Measurements from ENCODE around the gene CDCP2.
A peak's percentile ranks its signal among the peaks of the same experiment; 100 is the strongest.
"Not testable (repeated sequence)": the region's sequence is repeated elsewhere in the genome, so short reads cannot be mapped to it uniquely, and the experiment has no call there.

CDCP2 gene

DNA sequence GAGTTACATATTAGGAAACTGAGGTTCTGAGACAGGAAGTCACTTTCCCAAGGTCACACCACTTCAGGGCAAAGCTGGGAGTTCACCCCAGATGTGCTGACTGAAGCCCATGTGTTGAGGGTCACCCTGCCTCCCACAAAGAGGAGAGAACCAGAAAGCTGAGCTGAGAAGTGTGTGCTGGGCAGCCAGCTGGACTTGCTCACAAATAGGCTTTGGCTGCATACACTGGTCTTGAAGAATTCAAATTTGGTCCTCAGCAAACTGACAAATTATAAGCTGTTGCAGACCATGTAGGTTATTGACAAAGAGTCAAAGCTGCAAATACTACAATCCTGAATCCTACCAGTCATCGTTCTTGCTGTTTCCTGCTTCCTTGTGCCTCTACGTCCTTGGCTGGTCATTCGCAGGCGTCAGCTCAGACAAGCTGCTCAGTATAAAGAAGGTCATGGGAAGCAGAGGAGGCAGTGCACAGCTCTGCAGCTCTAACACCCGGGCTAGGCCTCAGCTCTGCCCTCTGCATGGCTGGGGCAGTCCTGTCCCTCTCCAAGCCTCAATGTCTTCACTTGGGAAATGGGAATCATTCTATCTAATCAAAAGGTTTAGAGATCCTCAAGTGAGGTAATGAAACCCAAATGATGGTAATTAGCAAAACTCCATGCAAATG lies 40.0 kb downstream of the CDCP2 start:
- no peak for DNase-seq

DNA sequence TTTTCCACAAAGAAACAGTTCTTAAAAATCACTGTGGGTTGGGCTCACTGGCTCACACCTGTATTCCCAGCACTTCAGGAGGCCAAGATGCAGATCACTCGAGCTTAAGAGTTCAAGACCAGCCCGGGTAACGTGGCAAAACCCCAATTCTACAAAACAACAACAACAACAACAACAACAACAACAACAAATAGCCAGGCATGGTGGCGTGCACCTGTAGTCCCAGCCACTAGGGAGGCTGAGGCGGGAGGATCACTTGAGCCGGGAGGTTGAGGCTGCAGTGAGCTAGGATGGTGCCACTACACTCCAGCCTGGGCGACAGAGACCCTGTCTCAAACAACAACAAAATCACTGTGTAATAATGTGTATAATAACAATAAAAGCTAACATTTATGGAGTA lies 40.8 kb downstream of the CDCP2 start:
- DNase-seq, result no peak

DNA sequence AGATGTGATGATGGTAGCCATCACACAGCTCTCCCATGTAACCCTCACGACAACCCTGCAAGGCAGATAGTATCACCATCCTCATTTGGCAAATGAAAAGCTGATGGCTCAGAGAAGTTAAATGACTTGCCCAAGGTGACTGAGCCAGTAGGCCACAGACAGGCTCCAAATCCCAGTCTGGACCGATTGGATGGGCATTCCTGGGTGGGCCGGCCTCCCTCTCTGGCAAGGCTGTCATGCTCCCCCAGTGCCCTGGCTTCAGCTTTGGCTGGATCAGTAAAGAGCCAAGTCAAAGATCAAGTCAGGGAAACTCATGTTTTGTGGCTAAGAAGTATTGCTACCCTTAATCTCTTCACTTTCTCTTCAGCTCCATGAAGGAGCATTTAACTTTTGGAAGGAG lies 41.2 kb downstream of the CDCP2 start:
- DNase-seq, result no peak

DNA sequence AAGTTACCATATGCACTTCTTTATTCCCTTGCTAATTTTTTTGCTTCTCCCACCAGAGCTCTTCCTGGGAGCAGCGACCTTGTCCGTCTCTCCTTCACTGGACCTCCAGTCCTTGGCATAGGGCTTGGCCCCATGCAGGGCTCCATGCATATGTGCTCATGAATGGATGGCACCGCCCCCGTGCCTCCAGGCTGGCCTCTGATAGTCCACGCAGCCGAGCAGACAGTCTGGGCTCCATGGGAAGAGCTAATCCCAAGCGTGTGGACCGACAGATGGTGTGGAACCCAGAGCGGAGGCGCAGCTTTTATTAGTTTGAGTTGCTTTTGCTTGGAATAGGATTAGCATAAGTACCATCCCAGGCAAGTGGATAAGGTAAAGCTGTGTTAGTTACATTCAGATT lies 41.8 kb downstream of the CDCP2 start:
- DNase-seq, result no peak

DNA sequence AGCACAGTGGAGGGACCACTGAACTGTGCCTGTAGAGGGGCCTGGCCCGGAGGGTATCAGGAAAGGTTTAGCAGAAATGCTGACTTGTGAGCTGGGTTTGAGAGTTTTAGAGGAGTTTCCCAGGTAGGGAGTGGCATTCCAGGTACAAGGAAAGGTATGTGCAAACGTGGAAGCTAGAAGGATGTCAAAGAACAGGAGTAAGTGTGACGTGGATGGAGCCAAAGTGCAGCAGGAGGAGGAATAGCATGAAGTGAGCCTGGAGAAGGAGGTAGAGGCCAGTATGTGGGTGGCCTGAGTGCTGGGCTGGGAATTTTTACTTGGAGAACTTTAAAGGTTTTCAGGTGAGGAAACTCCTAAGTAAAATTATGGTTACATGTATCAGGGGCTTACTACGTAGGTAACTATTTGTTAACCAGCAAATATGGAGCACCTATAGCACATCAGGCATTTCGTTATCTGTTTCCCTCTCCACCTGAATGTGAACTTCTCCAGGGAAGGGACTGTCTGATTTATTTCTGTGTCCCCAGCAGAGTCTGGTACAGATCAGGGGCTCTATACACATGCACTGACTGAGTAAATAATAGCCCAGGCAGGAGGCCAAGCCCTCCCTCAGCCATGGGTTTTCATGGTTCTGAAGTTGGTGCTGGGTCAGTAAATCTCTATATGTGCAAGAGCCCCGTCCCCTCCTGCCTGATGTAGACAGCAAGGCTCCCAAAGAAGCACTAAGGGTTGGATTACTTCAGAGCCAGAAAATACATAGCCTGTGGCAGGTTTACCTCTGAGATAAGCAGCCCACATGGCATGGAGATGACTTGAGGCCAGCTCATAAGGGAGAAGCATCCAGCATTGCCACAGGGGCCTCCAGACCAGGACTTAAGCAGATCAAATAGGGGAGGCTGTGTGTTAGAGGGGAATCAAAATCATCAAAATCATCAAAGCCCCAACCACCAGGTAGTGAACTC lies 43.4 kb downstream of the CDCP2 start:
- DNase-seq, result no peak

DNA sequence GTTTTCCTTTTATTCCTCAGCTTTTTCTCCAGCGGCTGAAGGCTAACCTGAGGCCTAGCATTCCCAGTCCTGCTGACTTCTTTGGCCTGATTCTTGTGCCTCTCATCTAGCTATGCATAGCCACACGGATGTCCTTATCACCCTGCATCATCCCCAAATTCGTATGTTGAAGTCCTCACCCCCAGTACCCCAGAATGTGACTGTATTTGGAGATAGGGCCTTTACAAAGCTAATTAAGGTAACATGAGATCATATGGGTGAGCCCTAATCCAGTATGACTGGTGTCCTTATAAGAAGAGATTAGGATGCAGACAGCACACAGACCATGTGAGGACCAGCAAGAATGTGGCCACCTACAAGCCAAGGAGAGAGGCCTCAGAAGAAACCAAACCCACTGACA lies 44.6 kb downstream of the CDCP2 start:
- DNase-seq, result no peak

DNA sequence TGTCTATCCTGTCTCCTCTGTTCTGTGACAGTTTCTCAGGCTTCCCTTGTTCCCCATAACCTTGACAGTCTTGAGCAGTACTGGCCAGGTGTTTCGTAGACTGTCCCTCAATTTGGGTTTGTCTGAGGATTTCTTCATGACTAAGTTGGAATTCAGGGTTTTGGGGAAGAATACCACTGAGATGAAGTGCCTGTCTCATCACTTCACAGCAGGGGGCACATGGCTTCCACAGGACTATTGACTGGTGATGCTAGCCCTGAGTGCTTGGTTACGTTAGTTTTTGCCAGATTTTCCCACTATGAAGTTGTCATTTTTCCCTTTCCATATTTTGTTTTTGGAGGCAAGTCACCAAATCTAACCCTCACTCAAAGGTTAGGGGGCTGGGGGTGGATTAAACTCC lies 45.7 kb downstream of the CDCP2 start:
- no peak for DNase-seq

DNA sequence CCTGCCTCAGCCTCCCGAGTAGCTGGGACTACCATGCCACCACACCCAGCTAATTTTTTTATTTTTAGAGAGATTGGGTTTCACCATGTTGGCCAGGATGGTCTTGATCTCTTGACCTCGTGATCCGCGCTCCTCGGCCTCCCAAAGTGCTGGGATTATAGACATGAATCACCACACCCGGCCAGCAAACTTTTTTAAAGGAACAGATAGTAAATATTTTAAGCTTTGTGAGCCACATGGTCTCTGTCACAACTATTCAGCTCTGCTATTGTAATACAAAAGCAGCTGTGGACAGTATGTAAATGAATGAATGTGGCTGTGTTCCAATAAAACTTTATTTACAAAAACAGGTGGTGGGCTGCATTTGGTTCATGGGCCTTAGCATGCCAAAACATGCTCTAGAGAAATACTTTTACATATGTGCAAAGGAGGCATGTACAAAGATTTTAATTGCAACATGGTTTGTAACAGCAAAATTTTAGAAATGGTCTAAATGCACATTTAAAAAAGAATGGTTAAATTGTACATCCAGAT lies 47.0 kb downstream of the CDCP2 start:
- no peak for DNase-seq

DNA sequence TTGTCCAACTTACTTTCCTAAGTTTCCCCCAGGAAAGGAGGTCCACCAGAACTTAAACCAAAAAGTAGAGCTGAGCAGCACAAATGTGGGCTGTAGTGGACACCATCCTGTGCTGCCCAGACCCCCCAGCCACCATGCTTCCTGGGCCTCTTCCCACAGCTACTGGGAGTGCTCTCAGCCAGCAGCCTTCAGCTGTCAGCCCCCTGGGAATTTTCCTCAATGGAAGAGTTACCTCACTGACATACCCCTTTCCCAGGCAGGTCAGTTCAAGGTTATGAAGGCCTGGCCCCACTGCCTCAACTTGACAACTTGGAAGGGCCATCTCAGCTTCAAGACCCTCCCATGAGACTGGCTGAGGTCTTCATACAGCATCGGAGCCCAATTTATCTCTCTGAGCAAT lies 47.7 kb downstream of the CDCP2 start:
- no peak for DNase-seq

DNA sequence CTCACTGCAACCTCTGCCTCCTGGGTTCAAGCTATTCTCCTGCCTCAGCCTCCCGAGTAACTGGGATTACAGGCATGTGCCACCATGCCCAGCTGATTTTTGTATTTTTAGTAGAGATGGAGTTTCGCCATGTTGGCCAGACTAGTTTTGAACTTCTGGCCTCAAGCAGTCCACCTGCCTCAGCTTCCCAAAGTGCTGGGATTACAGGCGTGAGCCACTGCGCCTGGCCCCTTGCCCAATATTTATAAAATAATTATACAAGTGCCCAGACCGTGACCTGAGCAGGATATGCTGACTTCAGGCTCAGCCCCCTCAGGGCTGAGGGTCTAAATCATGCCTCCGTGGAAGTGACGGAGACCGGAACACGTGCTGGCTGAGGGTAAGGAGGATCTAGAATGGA lies 48.2 kb downstream of the CDCP2 start:
- DNase-seq, result not testable (repeated sequence)

DNA sequence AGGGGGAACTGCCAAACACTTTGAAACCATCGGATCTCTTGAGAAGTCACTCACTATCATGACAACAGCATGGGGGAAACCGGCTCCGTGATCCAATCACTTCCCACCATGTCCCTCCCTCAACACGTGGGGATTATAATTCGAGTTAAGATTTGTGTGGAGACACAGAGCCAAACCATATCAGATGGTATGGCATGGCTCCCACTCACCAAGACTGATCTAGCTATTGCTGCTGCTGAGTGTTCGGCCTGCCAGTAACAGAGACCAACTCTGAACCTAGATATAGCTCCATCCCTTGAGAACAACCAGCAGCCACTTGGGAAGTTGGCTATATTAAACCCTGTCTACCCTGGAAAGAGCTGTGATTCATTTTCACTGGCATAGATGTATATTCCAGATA lies 49.4 kb downstream of the CDCP2 start:
- DNase-seq, result no peak

DNA sequence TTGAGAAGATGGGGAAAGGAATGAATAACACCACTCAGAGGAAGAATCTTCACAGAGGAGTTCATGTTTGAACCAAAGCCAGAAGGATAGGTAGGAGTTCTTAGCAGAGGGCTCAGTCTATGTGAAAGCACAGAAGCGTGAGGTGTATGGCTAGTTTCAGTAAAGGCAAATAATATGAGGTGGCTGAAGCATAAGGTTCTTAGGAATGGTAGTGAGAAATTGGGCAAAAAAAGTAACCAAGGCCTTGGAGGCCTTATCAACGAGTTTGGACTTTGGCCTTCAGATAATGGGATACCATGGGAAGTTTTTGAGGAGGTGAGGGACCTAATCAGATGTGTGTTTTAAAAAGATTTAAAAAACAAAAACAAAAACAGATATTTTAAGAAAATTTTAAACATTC lies 52.3 kb downstream of the CDCP2 start:
- no peak for DNase-seq

DNA sequence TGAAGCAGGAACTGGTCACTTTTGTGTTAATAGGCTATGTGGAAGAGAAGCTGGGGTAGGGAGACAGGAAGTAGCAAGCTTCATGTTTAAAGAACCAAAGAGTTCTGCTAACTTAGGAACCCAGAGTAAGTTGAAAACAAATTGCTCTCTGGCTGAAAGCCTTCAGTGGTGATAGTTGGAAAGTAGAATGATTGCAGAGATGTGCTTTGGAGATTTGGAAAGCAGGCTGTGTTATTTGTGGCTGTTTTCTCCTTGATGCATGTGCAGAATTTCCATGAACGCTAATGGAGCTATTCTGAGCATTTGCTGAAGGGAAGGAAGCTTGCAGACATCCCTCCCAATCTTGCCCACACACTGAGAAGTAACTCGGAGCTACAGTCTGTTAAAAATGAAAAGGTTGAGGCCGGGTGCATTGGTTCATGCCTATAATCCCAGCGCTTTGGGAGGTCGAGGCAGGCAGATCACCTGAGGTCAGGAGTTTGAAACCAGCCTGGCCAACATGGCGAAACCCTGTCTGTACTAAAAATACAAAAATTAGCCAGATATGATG lies 53.7 kb downstream of the CDCP2 start:
- peak in 1 of 2 donors; percentile 11 for DNase-seq

DNA sequence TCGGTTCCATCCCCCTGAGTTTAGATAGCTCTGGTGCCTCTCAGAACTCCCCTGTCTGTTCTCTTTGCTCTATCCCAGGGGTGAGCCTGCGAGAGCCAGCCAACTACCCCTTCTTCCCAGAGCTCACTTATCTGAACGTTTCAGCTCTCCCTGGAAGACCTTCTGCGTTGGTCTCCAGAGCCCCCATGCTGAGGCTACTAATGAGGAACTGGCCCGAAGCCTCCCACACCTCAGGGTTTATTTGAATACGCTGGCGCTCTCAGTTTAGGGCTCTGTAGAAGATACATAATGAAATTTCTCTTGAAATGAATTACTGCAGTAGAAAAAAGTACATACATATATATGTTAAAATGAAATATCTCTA lies 55.9 kb downstream of the CDCP2 start:
- DNase-seq, result peak in 1 of 2 donors; percentile 53

DNA sequence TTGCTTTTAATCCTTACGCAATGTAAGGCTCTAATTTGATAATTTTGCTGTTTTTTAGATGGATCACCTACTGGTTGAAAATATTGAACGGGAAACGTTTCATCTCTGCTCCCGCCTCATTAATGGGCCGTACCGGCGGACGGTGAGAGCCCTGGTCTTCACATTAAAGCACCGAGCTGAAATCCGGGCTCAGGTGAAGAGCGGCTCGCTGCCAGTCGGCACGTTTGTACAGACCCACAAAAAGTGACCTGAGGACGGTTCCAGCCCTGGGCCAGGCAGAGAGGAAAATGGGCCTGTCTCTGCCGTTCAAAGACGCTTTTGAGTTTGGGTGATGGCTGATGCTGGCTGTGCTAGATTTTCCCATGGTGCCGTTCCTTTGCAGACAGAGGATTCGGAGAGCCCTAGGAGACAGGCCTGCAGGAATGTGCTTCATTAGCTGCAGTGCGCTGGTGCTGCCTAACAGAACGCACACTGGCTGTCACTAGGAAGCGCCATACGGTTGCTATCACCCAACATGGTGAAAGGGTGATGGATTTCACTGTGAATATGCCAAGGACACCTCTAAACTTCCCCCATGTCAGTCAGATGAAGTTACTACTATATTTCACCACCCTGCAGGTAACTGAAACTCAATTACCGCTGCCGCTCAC lies 56.4 kb downstream of the CDCP2 start:
- DNase-seq, result peak in 1 of 2 donors; percentile 12

DNA sequence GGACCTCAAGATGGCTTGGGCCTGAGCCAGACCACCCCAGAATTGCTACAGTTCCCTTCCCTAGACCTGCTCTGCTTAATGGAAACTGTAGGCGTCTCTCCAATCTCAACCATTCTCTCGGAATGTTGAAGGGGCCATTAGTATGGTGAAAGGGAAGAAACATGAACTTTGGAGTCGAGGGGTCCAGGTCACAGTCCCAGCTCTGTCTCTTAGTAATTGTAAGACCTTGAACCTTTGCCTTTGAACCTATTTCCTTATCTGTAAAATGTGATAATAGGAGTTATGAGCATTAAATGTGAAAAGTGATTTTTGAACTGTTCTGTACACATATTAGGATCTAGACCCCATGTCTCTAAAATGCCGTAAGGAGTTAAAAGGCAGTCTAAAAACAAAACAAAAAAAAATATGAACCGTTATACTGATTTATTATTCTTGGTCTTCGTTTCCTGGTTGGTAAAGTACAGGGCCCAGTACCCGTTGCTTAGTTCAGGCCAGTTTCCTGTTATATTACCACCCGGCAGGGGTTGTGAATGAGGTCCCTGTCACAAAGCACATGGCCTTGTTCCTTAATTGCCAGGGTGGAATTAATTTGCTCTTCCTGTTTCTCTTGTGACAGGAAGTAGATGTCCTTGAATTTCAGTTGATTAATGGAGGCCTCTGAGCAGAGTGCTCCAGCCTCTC lies 57.1 kb downstream of the CDCP2 start:
- DNase-seq, result peak; percentile 77 to 85

DNA sequence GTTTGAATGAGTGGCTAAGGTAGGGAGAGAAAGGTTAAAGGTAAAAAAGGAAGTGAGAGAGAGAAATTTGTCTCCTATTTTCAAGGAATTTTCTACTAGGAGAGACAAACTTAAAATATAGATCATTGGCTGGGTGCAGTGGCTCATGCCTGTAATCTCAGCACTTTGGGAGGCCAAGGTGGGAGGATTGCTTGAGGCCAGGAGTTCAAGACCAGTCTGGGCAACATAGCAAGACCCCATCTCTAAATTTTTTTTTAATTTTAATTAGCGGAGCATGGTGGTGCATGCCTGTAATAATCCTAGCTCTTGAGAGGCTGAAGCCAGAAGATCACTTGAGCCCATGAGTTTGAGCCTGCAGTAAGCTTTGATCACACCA lies 58.1 kb downstream of the CDCP2 start:
- DNase-seq, result not testable (repeated sequence)

DNA sequence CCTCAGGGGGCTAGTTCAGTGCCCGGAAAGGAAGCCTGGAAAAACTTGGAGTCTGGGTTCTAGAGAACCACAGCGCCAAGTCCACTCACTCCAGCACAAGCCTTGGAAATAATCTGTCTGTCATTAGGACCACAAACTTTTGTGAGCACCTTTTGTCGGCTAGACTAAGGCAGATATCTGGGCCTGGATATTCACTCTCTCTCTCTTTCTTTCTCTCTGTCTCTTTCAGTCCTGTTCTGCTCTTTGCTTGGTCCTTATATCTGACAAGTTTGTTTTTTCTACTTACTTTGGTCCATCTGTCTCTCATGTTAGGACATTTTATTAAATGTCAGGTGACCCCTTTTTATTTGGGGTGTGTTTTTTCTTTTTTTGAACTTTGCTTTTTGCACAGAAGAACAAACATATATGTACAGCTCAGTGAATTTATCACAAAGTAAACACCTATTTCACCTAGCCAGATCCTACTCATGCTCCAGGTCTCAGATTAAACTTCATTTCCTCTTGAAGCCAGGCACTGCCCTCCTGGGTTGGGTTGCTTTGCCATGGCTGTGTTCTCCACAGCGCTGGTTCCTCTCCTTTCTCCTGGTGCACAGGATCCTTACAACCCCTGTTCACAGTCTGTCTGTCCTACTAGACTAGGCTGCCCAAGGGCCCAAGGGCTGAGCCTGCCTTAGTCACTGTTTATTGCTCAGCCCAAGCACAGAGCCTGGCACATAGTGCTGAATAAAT lies 58.6 kb downstream of the CDCP2 start:
- no peak for DNase-seq

DNA sequence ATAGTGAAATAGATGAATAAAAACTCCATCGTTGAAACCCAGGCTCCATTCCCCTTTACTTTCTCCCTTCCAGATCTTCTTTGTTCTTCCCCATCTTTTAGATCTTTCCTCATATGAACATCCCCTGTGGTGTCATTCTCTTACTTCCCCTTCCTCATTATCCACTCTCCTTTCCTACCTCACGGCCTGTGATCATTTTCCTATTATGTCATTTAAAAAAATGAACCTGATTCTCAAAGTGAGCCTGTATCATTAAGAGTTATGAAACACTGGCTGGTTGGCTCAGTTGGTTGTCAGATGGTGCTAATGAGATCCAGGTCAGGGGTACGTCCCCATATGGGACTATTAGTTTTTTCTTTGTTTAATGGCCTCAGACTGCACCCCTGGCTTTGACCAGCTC lies 61.1 kb downstream of the CDCP2 start:
- DNase-seq, result peak; percentile 50 to 51

DNA sequence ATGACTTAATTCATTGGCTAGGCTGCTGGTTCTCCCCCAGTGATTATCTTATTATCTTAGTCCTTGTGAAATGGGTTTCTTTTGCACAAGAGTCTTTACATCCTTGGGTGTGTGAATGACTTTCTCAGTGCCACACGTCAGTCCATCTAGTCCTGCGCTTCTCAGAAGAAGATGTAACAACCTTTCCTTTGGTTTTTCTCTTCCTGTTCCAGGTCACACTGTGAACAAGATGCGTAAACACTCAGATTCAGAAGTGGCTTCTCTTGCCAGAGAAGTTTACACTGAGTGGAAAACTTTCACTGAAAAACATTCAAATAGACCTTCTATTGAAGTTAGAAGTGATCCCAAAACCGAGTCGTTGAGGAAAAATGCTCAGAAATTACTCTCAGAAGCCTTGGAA lies 64.4 kb downstream of the CDCP2 start:
- no peak for DNase-seq

DNA sequence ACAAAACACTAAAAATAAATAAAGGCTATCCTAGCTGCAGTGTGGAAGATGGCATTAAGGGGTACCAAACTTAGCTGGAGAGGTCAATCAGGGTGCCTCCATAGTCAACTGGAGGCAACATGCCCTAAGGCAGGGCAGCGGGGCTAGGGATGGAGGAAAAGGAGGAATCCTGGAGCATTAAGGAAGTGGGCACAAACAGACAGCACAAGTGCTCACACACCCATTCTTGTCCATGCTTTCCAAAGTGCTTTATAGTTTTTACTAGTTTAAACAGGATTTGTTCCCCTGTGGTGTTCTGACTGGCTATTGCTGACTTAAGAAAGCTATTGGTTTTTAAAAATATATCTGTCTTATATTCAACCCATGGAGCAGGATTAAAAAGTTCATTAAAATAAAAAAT lies 66.0 kb downstream of the CDCP2 start:
- DNase-seq, result no peak

DNA sequence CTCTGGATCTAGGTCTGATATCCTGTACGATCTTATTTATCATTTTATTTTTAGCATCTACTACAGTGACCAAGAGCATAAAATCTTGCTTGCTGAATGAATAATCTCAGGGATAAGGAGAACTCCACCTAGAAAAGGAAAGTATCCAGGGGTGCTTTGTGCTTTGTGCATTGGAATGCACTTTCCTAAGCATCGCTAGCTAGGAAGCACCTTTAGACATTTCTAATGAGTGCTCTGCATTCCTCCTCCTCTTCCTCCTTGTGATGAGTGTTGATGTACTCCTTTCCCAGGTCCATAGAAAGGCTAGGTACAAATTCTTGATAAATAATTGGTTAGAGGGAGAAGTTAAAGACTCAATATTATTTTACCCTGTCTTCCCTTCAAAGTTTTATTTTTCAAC lies 68.0 kb downstream of the CDCP2 start:
- no peak for DNase-seq
